PC-3 (cell line): ENCODE results near the gene FIS1. TPM values are rescaled to one million over a fixed set of nuclear protein-coding genes. Genes with fewer than 3 reads are reported as not detected.

ENCODE experiments used
- ATAC-seq: fragments of 200-7000 bp; cut with Tn5 transposase; 2 replicates; pipeline ENCODE4 v1.9.1; 2020; ENCODE audit warnings: mild to moderate bottlenecking, moderate library complexity
- BruUV-seq: library from RNA; stranded (reverse); fragments of 400-500 nt; replicated peaks from 2 replicates; lab custom pipeline; 2021; lab: Mats Ljungman, UMichigan
- CTCF ChIA-PET: fragments of 300-600 bp; sonication (Branson Sonifier 250); formaldehyde crosslinking; loops from one replicate; lab custom pipeline; 2022; ENCODE audit warnings: antibody characterized with exemption; lab: Charles Lee
- POLR2A ChIA-PET: fragments of 300-600 bp; sonication (Branson Sonifier 250); formaldehyde crosslinking; loops from one replicate; lab custom pipeline; 2022; ENCODE audit warnings: antibody characterized with exemption; ENCODE audit not compliant: unreplicated experiment; lab: Charles Lee
- DNase-seq: peaks from one replicate; pipeline ENCODE4 v3.0.0-alpha.2; 2015
- H2AFZ ChIP-seq: fragments of 300-600 bp; sonication (generic); 2 replicates; pipeline ENCODE4 v1.6.0; 2016; ENCODE audit warnings: antibody characterized with exemption, low read length
- H3F3A ChIP-seq: fragments of 300-600 bp; sonication (generic); one replicate; pipeline ENCODE4 v1.6.0; 2017; ENCODE audit warnings: antibody characterized with exemption, low read length, control low read depth, mild to moderate bottlenecking; ENCODE audit not compliant: unreplicated experiment
- H3K27ac ChIP-seq: fragments of 300-600 bp; sonication (generic); 2 replicates; pipeline ENCODE4 v1.5.1; 2016; ENCODE audit warnings: mild to moderate bottlenecking, low read length
- H3K27me3 ChIP-seq: fragments of 300-600 bp; sonication (generic); 2 replicates; pipeline ENCODE4 v1.6.1; 2016; ENCODE audit warnings: low read length, mixed read lengths
- H3K36me3 ChIP-seq: fragments of 300-600 bp; sonication (generic); 2 replicates; pipeline ENCODE4 v1.6.1; 2016; ENCODE audit warnings: low read depth, mixed run types, low read length, mixed read lengths
- H3K4me1 ChIP-seq: fragments of 300-600 bp; sonication (generic); 2 replicates; pipeline ENCODE4 v1.5.1; 2016; ENCODE audit warnings: low read length; ENCODE audit not compliant: insufficient read depth
- H3K4me2 ChIP-seq: fragments of 300-600 bp; sonication (generic); 2 replicates; pipeline ENCODE4 v1.6.0; 2016; ENCODE audit warnings: low read length
- H3K4me3 ChIP-seq: fragments of 300-600 bp; sonication (generic); 2 replicates; pipeline ENCODE4 v1.5.1; 2016; ENCODE audit warnings: mild to moderate bottlenecking, low read length, mixed read lengths
- H3K79me2 ChIP-seq: fragments of 300-600 bp; sonication (generic); 2 replicates; pipeline ENCODE4 v1.6.1; 2017; ENCODE audit warnings: low read length, mixed read lengths
- H3K9ac ChIP-seq: fragments of 300-600 bp; sonication (generic); 2 replicates; pipeline ENCODE4 v1.6.0; 2016; ENCODE audit warnings: mild to moderate bottlenecking, low read length
- H3K9me2 ChIP-seq: fragments of 300-600 bp; sonication (generic); replicated peaks from 2 replicates; pipeline ENCODE4 v1.6.1; 2016; ENCODE audit warnings: mixed run types, low read length, mixed read lengths
- H3K9me3 ChIP-seq: fragments of 300-600 bp; sonication (generic); 2 replicates; pipeline ENCODE4 v1.6.1; 2016; ENCODE audit warnings: low read length, mixed read lengths
- H4K20me1 ChIP-seq: fragments of 300-600 bp; sonication (generic); 2 replicates; pipeline ENCODE4 v1.6.1; 2016; ENCODE audit warnings: low read length, mixed read lengths
- EZH2 ChIP-seq: fragments of 300-600 bp; sonication (generic); IDR thresholded peaks from one replicate; pipeline ENCODE4 v1.6.1; 2017; ENCODE audit warnings: antibody characterized with exemption, mild to moderate bottlenecking, low read length; ENCODE audit not compliant: unreplicated experiment
- EZH2phosphoT487 ChIP-seq: fragments of 300-600 bp; sonication (generic); IDR thresholded peaks from 2 replicates; pipeline ENCODE4 v1.6.1; 2018; ENCODE audit warnings: mild to moderate bottlenecking, antibody characterized with exemption, low read length, borderline replicate concordance
- intact Hi-C: fragments of 100-400 bp; cut with micrococcal nuclease; formaldehyde crosslinking; loops from 2 replicates; pipeline ENCODE4 v1.9.0; 2023
- total RNA-seq: library from RNA; depleted of rRNA; stranded (reverse); fragments of >200 nt; gene quantifications from 2 replicates; pipeline ENCODE4 v1.2.3, GENCODE V29; 2014
- TF ChIP-seq, protein P1 (sequence below): fragments of 300-600 bp; sonication (generic); conservative IDR thresholded peaks from 2 replicates; pipeline ENCODE4 v1.5.1; 2017; ENCODE audit warnings: antibody characterized with exemption, low read depth, mild to moderate bottlenecking, low read length

The FIS1 gene
- total RNA-seq, 1 experiment from 2014 or later: 146 TPM

DNA sequence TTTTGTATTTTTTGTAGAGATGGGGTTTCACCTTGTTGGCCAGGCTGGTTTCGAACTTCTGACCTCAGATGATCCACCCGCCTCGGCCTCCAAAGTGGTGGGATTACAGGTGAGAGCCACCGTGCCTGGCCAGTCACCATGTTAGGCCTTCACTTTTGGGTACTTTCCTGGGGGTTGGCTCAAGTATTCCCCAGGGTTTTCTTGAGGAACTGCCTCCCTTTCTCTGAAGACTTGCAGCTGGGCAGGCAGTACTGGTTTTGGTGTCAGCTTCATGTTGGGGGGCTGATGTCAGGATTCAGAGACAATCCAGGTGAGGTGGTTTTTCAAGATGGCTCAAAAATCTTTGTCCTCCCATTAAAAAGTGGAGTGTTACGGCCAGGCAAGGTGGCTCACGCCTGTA, 19.2 kb downstream of the FIS1 start:
- no TSS peak for BruUV-seq
- no peak for ATAC-seq

DNA sequence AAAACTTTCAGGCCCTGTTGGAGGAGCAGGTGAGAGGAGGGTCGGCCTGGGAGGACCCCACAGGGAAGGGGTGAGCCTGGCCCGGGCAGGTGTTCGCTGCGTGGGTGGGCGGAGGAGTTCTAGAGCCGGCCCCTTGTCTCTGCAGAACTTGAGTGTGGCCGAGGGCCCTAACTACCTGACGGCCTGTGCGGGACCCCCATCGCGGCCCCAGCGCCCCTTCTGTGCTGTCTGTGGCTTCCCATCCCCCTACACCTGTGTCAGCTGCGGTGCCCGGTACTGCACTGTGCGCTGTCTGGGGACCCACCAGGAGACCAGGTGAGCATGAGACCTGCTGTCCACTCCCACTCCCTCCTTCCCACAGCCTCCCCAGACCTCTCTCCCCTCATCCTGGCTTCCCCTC, 21.4 kb downstream of the FIS1 start:
- intact Hi-C loops: no loop called here
- CTCF ChIA-PET: no interaction called here

More for the DNA sequence above, 19.2 kb downstream of the FIS1 start:
- TF ChIP-seq EZH2: no peak
- TF ChIP-seq, protein P1, sequence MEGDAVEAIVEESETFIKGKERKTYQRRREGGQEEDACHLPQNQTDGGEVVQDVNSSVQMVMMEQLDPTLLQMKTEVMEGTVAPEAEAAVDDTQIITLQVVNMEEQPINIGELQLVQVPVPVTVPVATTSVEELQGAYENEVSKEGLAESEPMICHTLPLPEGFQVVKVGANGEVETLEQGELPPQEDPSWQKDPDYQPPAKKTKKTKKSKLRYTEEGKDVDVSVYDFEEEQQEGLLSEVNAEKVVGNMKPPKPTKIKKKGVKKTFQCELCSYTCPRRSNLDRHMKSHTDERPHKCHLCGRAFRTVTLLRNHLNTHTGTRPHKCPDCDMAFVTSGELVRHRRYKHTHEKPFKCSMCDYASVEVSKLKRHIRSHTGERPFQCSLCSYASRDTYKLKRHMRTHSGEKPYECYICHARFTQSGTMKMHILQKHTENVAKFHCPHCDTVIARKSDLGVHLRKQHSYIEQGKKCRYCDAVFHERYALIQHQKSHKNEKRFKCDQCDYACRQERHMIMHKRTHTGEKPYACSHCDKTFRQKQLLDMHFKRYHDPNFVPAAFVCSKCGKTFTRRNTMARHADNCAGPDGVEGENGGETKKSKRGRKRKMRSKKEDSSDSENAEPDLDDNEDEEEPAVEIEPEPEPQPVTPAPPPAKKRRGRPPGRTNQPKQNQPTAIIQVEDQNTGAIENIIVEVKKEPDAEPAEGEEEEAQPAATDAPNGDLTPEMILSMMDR: no peak
- Histone ChIP-seq H3F3A (no peaks in the 10 kb centered on the region), H3K9ac (no peak overlapping the region), H3K9me2 (no peaks in the 10 kb centered on the region), H3K27ac (no peak overlapping the region), H4K20me1 (no peaks in the 10 kb centered on the region), H3K27me3 (no peaks in the 10 kb centered on the region), H3K9me3 (no peaks in the 10 kb centered on the region), H2AFZ (no peak overlapping the region), H3K79me2 (peaks cover 10% of the 10 kb centered on the region), H3K4me3 (no peak overlapping the region), H3K4me2 (no peak overlapping the region), H3K4me1 (no peaks in the 10 kb centered on the region), H3K36me3 (peaks cover 5% of the 10 kb centered on the region)
- intact Hi-C loops: no loop called here
- no peak for DNase-seq
- ChIA-PET CTCF (no interaction called here), POLR2A (no interaction called here)

GRCh38 chr7:101222275-101222830, 22.5 kb downstream of the FIS1 start:
- H3F3A ChIP-seq: no peaks in the 10 kb centered on the region
- TF ChIP-seq EZH2 (no peak), EZH2phosphoT487 (no peak)
- TF ChIP-seq, protein P1: no peak
- BruUV-seq: no TSS peak
- no peak overlapping the region for H3K4me2 ChIP-seq
- POLR2A ChIA-PET: no interaction called here
- intact Hi-C loops: no loop called here
- H3K9me3 ChIP-seq: no peaks in the 10 kb centered on the region
- no peaks in the 10 kb centered on the region for H4K20me1 ChIP-seq
- peaks cover 5% of the 10 kb centered on the region for H3K36me3 ChIP-seq
- H3K27me3 ChIP-seq: no peaks in the 10 kb centered on the region
- no peaks in the 10 kb centered on the region for H3K4me1 ChIP-seq
- H3K4me3 ChIP-seq: no peak overlapping the region
- H2AFZ ChIP-seq: no peak overlapping the region
- H3K9ac ChIP-seq: no peak overlapping the region
- no peak for ATAC-seq
- CTCF ChIA-PET: no interaction called here
- DNase-seq: no peak
- H3K9me2 ChIP-seq: no peaks in the 10 kb centered on the region
- H3K79me2 ChIP-seq: peaks cover 37% of the 10 kb centered on the region
- H3K27ac ChIP-seq: no peak overlapping the region

More for the DNA sequence above, 21.4 kb downstream of the FIS1 start:
- POLR2A ChIA-PET: interaction anchor here (0.5 kb wide), 1 partner anchor 9 kb away, joined by 6 read pairs; no protein-coding TSS in a partner anchor
- Histone ChIP-seq H3K27me3 (no peaks in the 10 kb centered on the region), H3K4me2 (no peak overlapping the region), H3K9me3 (no peaks in the 10 kb centered on the region), H3K36me3 (peaks cover 5% of the 10 kb centered on the region), H3K4me3 (no peak overlapping the region), H3F3A (no peaks in the 10 kb centered on the region), H4K20me1 (no peaks in the 10 kb centered on the region), H3K9me2 (no peaks in the 10 kb centered on the region), H3K4me1 (no peaks in the 10 kb centered on the region), H3K79me2 (peaks cover 31% of the 10 kb centered on the region), H2AFZ (no peak overlapping the region), H3K27ac (no peak overlapping the region), H3K9ac (no peak overlapping the region)
- BruUV-seq: no TSS peak
- ATAC-seq: no peak
- TF ChIP-seq EZH2phosphoT487 (no peak), EZH2 (no peak)
- TF ChIP-seq, protein P1: no peak
- DNase-seq: no peak
